ENCODE measurements around the gene TAS2R46. TPM values are rescaled to one million over a fixed set of nuclear protein-coding genes. Genes with fewer than 3 reads are reported as not detected.

TAS2R46 gene
- total RNA-seq, 2 experiments from 2014 or later = 1.3 to 1.6 TPM

- no peaks in the 10 kb centered on the region for H3K4me1 ChIP-seq (ENCODE audit: insufficient read depth, low read length, poor library complexity, severe bottlenecking)
- TF ChIP-seq CTCF (conservative IDR thresholded peaks at IDR 0.05; ENCODE audit: low read length) (no peak), EZH2phosphoT487 (IDR thresholded peaks at IDR 0.05; ENCODE audit: borderline replicate concordance, low read depth, low read length) (no peak)
- no peak within 1 kb of the TSS for H2AFZ ChIP-seq (ENCODE audit: low read length)
- H3K79me2 ChIP-seq (ENCODE audit: insufficient read depth, low read depth, low read length) = no peaks in the 10 kb centered on the region
- no peaks in the 10 kb centered on the region for H4K20me1 ChIP-seq (ENCODE audit: insufficient read depth, low read length)
- H3K36me3 ChIP-seq (ENCODE audit: insufficient read depth, low read length) = no peaks in the 10 kb centered on the region
- ChIA-PET POLR2A (no interaction called here), CTCF (ENCODE audit: unreplicated experiment) (no interaction called here)
- no TSS peak for BruUV-seq (replicated peaks)
- no peak within 1 kb of the TSS for H3K4me2 ChIP-seq (ENCODE audit: low read length)
- H3K9me3 ChIP-seq (ENCODE audit: low read length) = no peaks in the 10 kb centered on the region
- no peak for DNase-seq (ENCODE audit: low spot score)
- intact Hi-C loops (cut with micrococcal nuclease; ENCODE audit: unreplicated experiment) = no loop called here
- H3K4me3 ChIP-seq (ENCODE audit: low read depth, low read length, poor library complexity, severe bottlenecking) = no peak within 1 kb of the TSS
- no peak within 1 kb of the TSS for H3K27ac ChIP-seq (ENCODE audit: low read depth, low read length, poor library complexity, severe bottlenecking)
- no peaks in the 10 kb centered on the region for H3K9me2 ChIP-seq (ENCODE audit: insufficient read depth, low read length)
These were observed 30.0 kb upstream of the TAS2R46 start, which contains the start of gene TAS2R43 for GRCh38 chr12:11092128-11092527. TAS2R43 (minus strand) TSS chr12:11092313; CDS start chr12:11092229, 84 bp downstream.

- Histone ChIP-seq H3K4me1 (ENCODE audit: insufficient read depth, low read length, poor library complexity, severe bottlenecking) (no peaks in the 10 kb centered on the region), H3K79me2 (ENCODE audit: insufficient read depth, low read depth, low read length) (no peaks in the 10 kb centered on the region), H3K4me3 (ENCODE audit: low read depth, low read length, poor library complexity, severe bottlenecking) (no peak overlapping the region), H3K4me2 (ENCODE audit: low read length) (no peak overlapping the region), H3K9me3 (ENCODE audit: low read length) (no peaks in the 10 kb centered on the region), H3K27ac (ENCODE audit: low read depth, low read length, poor library complexity, severe bottlenecking) (no peak overlapping the region), H3K9me2 (ENCODE audit: insufficient read depth, low read length) (no peaks in the 10 kb centered on the region), H3K36me3 (ENCODE audit: insufficient read depth, low read length) (no peaks in the 10 kb centered on the region), H2AFZ (ENCODE audit: low read length) (no peak overlapping the region), H4K20me1 (ENCODE audit: insufficient read depth, low read length) (no peaks in the 10 kb centered on the region)
- no peak for DNase-seq (ENCODE audit: low spot score)
- TF ChIP-seq EZH2phosphoT487 (IDR thresholded peaks at IDR 0.05; ENCODE audit: borderline replicate concordance, low read depth, low read length) (no peak), CTCF (conservative IDR thresholded peaks at IDR 0.05; ENCODE audit: low read length) (no peak)
- BruUV-seq (replicated peaks) = no TSS peak
- POLR2A ChIA-PET = no interaction called here
- intact Hi-C loops (cut with micrococcal nuclease; ENCODE audit: unreplicated experiment) = no loop called here
- CTCF ChIA-PET (ENCODE audit: unreplicated experiment) = no interaction called here
These were observed 27.2 kb upstream of the TAS2R46 start for GRCh38 chr12:11089246-11089645.

- no peaks in the 10 kb centered on the region for H3K36me3 ChIP-seq (ENCODE audit: insufficient read depth, low read length)
- H3K9me2 ChIP-seq (ENCODE audit: insufficient read depth, low read length) = no peaks in the 10 kb centered on the region
- BruUV-seq (replicated peaks) = no TSS peak
- H3K27ac ChIP-seq (ENCODE audit: low read depth, low read length, poor library complexity, severe bottlenecking) = no peak overlapping the region
- H3K79me2 ChIP-seq (ENCODE audit: insufficient read depth, low read depth, low read length) = no peaks in the 10 kb centered on the region
- peaks cover 13% of the 10 kb centered on the region; the same call in 1 of the 2 replicates for H3K9me3 ChIP-seq (ENCODE audit: low read length)
- no peaks in the 10 kb centered on the region for H4K20me1 ChIP-seq (ENCODE audit: insufficient read depth, low read length)
- intact Hi-C loops (cut with micrococcal nuclease; ENCODE audit: unreplicated experiment) = no loop called here
- H2AFZ ChIP-seq (ENCODE audit: low read length) = no peak overlapping the region
- peak; percentile 3 for DNase-seq (ENCODE audit: low spot score)
- H3K4me3 ChIP-seq (ENCODE audit: low read depth, low read length, poor library complexity, severe bottlenecking) = no peak overlapping the region
- TF ChIP-seq CTCF (conservative IDR thresholded peaks at IDR 0.05; ENCODE audit: low read length) (no peak), EZH2phosphoT487 (IDR thresholded peaks at IDR 0.05; ENCODE audit: borderline replicate concordance, low read depth, low read length) (no peak)
- ChIA-PET POLR2A (interaction anchor here (0.6 kb wide), 2 partner anchors 21 to 841 kb away, joined by 3 to 4 read pairs; no protein-coding TSS in a partner anchor), CTCF (ENCODE audit: unreplicated experiment) (no interaction called here)
- H3K4me2 ChIP-seq (ENCODE audit: low read length) = no peak overlapping the region
- no peaks in the 10 kb centered on the region for H3K4me1 ChIP-seq (ENCODE audit: insufficient read depth, low read length, poor library complexity, severe bottlenecking)
These were observed 23.3 kb upstream of the TAS2R46 start for GRCh38 chr12:11085419-11085818.
